GM12864 (cell line): ENCODE results near the gene VAV3.
A peak's percentile ranks its signal among the peaks of the same experiment; 100 is the strongest.

Source experiments
- DNase-seq: peaks from one replicate; pipeline ENCODE4 v3.0.0-alpha.2; 2011; ENCODE audit warnings: low read depth
- H3K4me3 ChIP-seq: 2 replicates; pipeline ENCODE4 v1.5.1; 2011; ENCODE audit warnings: mild to moderate bottlenecking, low read depth, low read length, control low read depth
- CTCF ChIP-seq: IDR thresholded peaks from 2 replicates; pipeline ENCODE4 v1.5.1; 2011; ENCODE audit warnings: low read depth, mild to moderate bottlenecking, moderate library complexity, low read length, control low read depth, inconsistent platforms; ENCODE audit errors: missing control alignments

The VAV3 gene

GRCh38 chr1:107597290-107597689, 367.7 kb downstream of the VAV3 start:
- no peak for TF ChIP-seq CTCF
- no peak for DNase-seq
- no peak overlapping the region for H3K4me3 ChIP-seq

GRCh38 chr1:107594536-107594935, 370.4 kb downstream of the VAV3 start:
- H3K4me3 ChIP-seq: no peak overlapping the region
- no peak for TF ChIP-seq CTCF
- DNase-seq: no peak

- no peak overlapping the region for H3K4me3 ChIP-seq
- no peak for DNase-seq
- TF ChIP-seq CTCF: no peak
Observed at GRCh38 chr1:107593501-107594209, 371.3 kb downstream of the VAV3 start.

- TF ChIP-seq CTCF: no peak
- DNase-seq: peak; percentile 4
- H3K4me3 ChIP-seq: no peak overlapping the region
Observed at GRCh38 chr1:107590900-107591622, 373.9 kb downstream of the VAV3 start.

- no peak for TF ChIP-seq CTCF
- no peak for DNase-seq
Observed at GRCh38 chr1:107590087-107590486, 374.9 kb downstream of the VAV3 start.

GRCh38 chr1:107588321-107588720, 376.7 kb downstream of the VAV3 start:
- DNase-seq: no peak
- no peak overlapping the region for H3K4me3 ChIP-seq
- TF ChIP-seq CTCF: no peak

More at GRCh38 chr1:107590087-107590486, 374.9 kb downstream of the VAV3 start:
- H3K4me3 ChIP-seq: no peak overlapping the region
